ENCODE measurements around the gene DARS2. TPM values are rescaled to one million over a fixed set of nuclear protein-coding genes. Genes with fewer than 3 reads are reported as not detected.
"Not testable (repeated sequence)": the region's sequence is repeated elsewhere in the genome, so short reads cannot be mapped to it uniquely, and the experiment has no call there.

The DARS2 gene, protein sequence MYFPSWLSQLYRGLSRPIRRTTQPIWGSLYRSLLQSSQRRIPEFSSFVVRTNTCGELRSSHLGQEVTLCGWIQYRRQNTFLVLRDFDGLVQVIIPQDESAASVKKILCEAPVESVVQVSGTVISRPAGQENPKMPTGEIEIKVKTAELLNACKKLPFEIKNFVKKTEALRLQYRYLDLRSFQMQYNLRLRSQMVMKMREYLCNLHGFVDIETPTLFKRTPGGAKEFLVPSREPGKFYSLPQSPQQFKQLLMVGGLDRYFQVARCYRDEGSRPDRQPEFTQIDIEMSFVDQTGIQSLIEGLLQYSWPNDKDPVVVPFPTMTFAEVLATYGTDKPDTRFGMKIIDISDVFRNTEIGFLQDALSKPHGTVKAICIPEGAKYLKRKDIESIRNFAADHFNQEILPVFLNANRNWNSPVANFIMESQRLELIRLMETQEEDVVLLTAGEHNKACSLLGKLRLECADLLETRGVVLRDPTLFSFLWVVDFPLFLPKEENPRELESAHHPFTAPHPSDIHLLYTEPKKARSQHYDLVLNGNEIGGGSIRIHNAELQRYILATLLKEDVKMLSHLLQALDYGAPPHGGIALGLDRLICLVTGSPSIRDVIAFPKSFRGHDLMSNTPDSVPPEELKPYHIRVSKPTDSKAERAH
- polyA plus RNA-seq (ENCODE audit: insufficient read length in 10 of 10) = 10 to 100 TPM; 10.8 to 15.6 (median 13.3) TPM
- long read RNA-seq, donor 1, partial matches to known transcripts = 146 of 715 reads
- long read RNA-seq, donor 1, other reads (novel, unspliced or antisense) = 567 of 715 reads
- long read RNA-seq, donor 2, partial matches to known transcripts = 0 of 2 reads
- long read RNA-seq, donor 2, other reads (novel, unspliced or antisense) = 0 of 2 reads
- long read RNA-seq, donor 3 = 0 reads
- long read RNA-seq, donor 4, partial matches to known transcripts = 0 of 2 reads
- long read RNA-seq, donor 4, other reads (novel, unspliced or antisense) = 0 of 2 reads
- long read RNA-seq, donor 5, partial matches to known transcripts = 0 of 2 reads
- long read RNA-seq, donor 5, other reads (novel, unspliced or antisense) = 0 of 2 reads
- long read RNA-seq, donor 6 = 0 reads
- long read RNA-seq, donor 7, partial matches to known transcripts = 392 of 691 reads
- long read RNA-seq, donor 7, other reads (novel, unspliced or antisense) = 296 of 691 reads
- long read RNA-seq, donor 8 = 0 reads
- long read RNA-seq, donor 9, partial matches to known transcripts = 61 of 88 reads
- long read RNA-seq, donor 9, other reads (novel, unspliced or antisense) = 26 of 88 reads

- peak; percentile 99 for DNase-seq
Observed at GRCh38 chr1:173824315-173825081, at the start of gene DARS2, which contains the start of gene CENPL. DARS2 (plus strand) TSS chr1:173824673; CDS start chr1:173825230, 557 bp downstream. CENPL (minus strand) TSS chr1:173824883; CDS start chr1:173811299, 13,584 bp downstream.

DNA sequence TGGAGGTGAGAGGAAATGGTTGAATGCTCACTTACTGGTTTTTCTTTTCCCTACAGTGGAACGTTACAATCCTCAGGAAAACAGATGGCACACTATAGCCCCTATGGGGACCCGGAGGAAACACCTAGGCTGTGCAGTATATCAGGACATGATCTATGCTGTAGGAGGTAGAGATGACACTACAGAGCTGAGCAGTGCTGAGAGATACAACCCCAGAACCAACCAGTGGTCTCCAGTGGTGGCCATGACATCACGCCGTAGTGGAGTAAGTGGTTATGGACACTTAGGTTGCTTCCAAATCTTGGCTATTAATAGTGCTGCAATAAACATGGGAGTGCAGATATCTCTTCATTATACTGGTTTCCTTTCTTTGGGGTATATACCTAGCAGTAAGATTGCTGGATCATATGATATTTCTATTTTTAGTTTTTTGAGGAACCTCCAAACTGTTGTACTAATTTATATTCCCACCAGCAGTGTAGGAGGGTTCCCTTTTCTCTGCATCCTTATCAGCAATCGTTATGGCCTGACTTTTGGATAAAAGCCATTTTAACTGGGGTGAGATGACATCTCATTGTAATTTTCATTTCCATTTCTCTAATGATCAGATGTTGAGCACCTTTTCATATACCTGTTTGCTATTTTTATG lies 48.8 kb upstream of the DARS2 start:
- DNase-seq = no peak

- no peak for DNase-seq
Observed at GRCh38 chr1:173779936-173780335, 44.5 kb upstream of the DARS2 start.

GRCh38 chr1:173784997-173785396 lies 39.5 kb upstream of the DARS2 start:
- DNase-seq = no peak

DNA sequence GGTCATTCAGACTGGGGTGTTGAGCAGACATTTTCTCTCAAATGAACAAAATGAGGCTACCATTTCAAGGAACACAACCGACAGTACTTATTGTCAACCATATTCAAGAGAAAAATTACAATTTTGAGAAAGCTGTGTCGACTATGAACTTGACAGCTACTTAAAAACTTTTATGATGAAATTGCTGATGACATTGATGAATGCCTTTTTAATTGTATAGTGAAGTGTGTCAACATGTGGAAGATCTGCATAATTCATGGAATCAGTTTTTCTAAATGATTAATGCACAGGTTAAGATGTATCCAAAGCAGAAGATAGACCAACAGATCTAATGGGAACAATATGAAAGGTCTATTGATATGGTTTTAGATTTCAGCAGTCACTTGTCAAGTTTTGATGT lies 34.6 kb upstream of the DARS2 start:
- DNase-seq = no peak

DNA sequence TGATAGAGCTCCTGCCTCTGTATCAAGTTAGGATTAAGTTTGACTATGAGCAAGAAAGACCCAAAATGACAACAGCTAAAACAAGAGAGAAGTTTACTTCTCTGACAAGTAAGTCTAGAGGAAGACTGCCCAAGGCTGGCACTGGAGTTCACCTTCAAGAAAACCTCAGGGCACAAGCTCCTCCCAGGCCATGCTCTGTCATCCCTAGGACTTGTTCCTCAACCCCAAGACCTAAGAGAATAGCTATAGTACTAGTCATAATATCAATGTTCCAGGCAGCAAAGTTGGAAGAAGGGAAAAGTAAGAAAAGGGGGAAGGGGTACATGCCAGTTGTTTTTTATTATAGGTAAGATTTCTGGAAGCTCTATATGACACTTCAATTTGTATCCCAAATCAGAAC lies 26.4 kb upstream of the DARS2 start:
- DNase-seq = no peak

DNA sequence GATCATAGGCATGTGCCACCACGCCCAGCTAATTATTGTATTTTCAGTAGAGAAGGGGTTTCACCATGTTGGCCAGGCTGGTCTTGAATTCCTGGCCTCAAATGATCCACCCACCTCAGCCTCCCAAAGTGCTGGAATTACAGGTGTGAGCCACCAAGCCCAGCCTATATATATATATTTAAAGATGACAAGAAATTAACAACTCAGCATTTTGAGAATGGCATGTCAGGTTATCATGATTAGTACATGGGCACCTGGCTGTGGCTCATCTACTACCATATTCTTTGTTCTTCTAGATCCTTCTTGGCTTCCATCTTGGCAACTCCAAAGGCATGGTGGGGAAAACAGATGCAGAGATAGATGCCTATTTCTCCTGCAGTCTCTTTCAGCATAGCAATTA lies 24.5 kb upstream of the DARS2 start:
- not testable (repeated sequence) for DNase-seq

DNA sequence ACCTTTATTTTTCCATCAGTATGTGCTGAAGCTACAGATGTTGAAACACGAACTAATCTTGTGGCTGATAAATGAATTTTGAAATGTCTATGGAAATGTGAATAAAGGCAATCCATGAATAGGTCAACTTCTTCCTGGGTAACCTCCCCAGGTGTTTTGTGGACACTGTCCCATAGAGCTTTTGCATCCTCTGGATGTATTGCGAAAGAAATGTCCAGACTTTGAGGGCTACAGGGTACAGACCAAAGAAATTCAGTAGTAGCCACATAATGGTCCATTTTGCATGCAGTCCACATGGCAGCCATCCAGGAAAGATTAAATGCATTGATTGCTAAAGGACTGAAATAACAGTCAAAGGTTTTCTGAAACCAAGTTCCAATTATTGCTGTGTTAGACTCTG lies 21.5 kb upstream of the DARS2 start:
- DNase-seq = no peak

- not testable (repeated sequence) for DNase-seq
Observed at GRCh38 chr1:173813654-173814053, 10.8 kb upstream of the DARS2 start.

- DNase-seq = no peak
Observed at GRCh38 chr1:173818459-173818858, 6.0 kb upstream of the DARS2 start.

DNA sequence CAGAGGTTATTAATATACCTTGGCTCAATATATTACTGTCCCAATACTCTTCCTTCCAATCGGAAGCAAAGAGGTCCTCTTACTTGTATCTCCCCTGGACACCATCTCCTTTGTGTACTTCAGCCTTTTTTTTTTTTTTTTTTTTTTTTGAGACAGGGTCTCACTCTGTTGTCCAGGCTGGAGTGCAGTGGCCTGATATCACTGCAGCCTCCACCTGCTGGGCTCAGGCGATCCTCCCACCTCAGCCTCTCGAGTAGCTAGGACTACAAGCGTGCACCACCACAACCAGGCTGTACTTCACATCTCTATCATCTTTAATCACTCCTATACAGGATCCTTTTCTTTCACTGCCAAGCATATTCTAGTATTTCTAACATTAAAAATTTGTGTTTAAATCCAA lies 2.8 kb upstream of the DARS2 start:
- DNase-seq = no peak

GRCh38 chr1:173823781-173824314 lies 625 bp upstream of the DARS2 start:
- DNase-seq = no peak

DNA sequence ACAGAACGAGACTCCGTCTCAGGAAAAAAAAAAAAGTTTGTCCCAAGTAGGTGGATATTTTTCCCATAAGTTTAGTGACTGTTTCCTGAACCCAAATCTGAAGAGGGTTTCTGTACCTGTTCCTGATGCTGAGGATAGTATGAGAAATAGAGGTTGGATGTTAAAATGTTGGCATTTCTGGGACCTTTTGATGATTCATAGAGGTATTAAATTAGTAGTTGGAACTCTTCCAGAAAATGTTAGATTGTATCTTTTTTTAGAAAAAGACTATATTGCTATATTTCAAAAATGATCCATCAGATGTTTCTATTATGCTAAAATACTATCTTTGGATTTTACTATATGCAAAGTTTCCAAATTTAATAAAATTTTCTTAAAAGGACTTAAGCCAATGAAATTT lies 3.1 kb downstream of the DARS2 start:
- no peak for DNase-seq

DNA sequence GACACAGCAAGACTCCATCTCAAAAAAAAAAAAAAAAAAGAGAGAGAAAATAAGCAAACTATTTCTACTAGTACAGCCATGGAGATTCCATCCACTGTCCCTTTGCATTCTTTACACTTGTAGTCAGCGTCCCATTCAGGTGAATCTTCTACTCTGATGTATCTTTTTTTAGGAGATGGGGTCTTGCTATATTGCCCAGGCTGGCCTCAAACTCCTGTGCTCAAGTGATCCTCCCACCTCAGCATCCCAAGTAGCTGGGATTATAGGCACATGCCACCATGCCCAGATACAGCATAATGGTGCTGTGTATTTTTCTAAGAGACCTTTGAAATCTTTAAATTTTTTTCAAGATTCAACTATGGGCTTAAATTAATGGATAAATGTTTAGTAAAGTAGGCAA lies 8.3 kb downstream of the DARS2 start:
- DNase-seq = no peak

GRCh38 chr1:173852105-173852504 lies 27.6 kb downstream of the DARS2 start:
- DNase-seq = no peak

DNA sequence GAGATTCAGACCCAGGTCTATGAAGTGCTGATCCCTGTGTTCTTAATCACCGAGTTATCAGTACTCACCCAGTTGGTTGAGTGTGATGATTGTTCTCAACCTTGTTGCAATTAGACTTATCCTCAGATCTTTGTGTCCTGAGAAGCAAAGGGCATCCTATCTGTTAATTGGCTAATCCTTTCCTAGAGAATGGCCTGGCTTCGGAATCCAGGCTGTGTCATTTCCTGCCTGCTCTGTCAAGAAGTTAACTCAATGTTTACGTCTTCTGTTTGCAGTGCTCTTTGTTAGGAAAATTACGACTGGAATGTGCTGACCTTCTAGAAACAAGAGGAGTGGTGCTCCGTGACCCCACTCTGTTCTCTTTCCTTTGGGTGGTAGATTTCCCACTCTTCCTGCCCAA lies 28.6 kb downstream of the DARS2 start:
- DNase-seq = no peak

GRCh38 chr1:173856014-173856413 lies 31.5 kb downstream of the DARS2 start:
- no peak for DNase-seq

DNA sequence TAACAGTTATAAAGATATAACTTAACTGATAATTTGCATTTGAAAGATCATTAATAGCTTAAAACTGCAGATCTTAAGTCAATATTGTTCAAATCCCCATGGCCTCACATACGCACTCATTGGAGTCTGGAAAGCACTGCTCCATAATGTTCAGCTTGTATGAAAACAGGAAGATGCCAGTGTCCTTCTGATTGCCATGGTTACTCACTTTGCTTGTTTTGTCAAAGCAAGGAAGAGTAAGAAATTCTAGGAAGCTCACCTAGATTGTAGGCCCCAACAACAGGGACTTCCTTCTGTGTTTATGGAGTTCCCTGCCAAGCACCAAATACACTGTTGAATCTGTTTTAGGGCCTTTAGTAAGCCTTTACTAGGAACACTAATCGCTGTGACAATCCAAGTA lies 32.4 kb downstream of the DARS2 start:
- no peak for DNase-seq

- no peak for DNase-seq
Observed at GRCh38 chr1:173857363-173857917, 33.0 kb downstream of the DARS2 start.

- not testable (repeated sequence) for DNase-seq
Observed at GRCh38 chr1:173859547-173859946, 35.1 kb downstream of the DARS2 start.

Measured in muscle of back (tissue), 13 donors.